PFSK-1 (cell line): ENCODE data around the gene IDH3G.

ENCODE experiments used
- FOXP2 ChIP-seq: optimal IDR thresholded peaks from 2 replicates; pipeline ENCODE3; 2011; ENCODE audit warnings: borderline replicate concordance, control low read depth, inconsistent platforms; ENCODE audit not compliant: insufficient read depth; ENCODE audit errors: extremely low read length, extremely low read depth
- POLR2AphosphoS5 ChIP-seq: IDR thresholded peaks from 2 replicates; pipeline ENCODE4 v1.6.1; 2012; ENCODE audit warnings: low read depth, mild to moderate bottlenecking, control low read depth, low read length, moderate library complexity
- REST ChIP-seq, 2 experiments: IDR thresholded peaks; 2 replicates each; pipeline versions ENCODE4 v1.6.1 to v1.8.0; 2011 to 2012; ENCODE audit warnings: low read depth in 2 of 2, low read length in 2 of 2, control low read depth in 1 of 2, inconsistent platforms in 1 of 2, mild to moderate bottlenecking in 1 of 2, moderate library complexity in 1 of 2; ENCODE audit not compliant: insufficient read depth in 1 of 2
- TAF1 ChIP-seq: IDR thresholded peaks from 2 replicates; pipeline ENCODE4 v1.6.1; 2012; ENCODE audit warnings: low read length, control low read depth, borderline replicate concordance; ENCODE audit not compliant: insufficient read depth

GRCh38 chrX:153773218-153773611 is 21.0 kb downstream of the IDH3G start:
- TF ChIP-seq POLR2AphosphoS5, result no peak
- no peak for TF ChIP-seq TAF1
- TF ChIP-seq REST (IDR thresholded peaks at IDR 0.05; ENCODE audit: insufficient read depth in 1 of 2, low read depth in 2 of 2, low read length in 2 of 2), result no peak
- TF ChIP-seq FOXP2, result no peak
